Measurements from ENCODE around the gene C16orf90. TPM values are rescaled to one million over a fixed set of nuclear protein-coding genes. Genes with fewer than 3 reads are reported as not detected.

The C16orf90 gene
- total and polyA plus RNA-seq, 2 donors (not counting 1 experiment from before 2014, with no cell fraction given): not detected

DNA sequence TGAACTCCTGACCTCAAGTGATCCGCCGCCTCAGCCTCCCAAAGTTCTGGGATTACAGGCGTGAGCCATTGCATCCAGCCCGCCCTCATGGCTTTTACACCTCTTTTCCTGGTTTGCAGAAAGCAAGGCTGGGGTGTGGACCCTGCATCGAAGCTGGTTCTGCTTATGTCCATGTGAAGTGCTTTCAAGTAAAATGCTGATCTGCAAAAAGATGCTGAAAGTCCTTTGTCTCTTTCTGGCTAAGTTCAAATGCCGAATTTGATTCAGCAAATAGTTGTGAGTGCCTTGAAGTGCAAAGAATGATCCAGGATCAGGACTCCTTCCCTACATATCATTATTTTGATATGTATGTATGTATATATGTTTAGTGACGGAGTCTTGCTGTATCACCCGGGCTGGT is 34.7 kb downstream of the C16orf90 start:
- Histone ChIP-seq H3K9me3 (ENCODE audit: control extremely low read depth in 1 of 3, control insufficient read depth in 2 of 3, insufficient read depth in 1 of 3, low read length in 2 of 3) (no peaks in the 10 kb centered on the region), H3K27me3 (replicated peaks in 1 of 4; ENCODE audit: control extremely low read depth in 1 of 4, control insufficient read depth in 3 of 4, insufficient read depth in 4 of 4, low read length in 3 of 4) (no peaks in the 10 kb centered on the region), H3K79me2 (ENCODE audit: control insufficient read depth, insufficient read depth, low read length) (peaks cover 87% of the 10 kb centered on the region), H3K4me3 (ENCODE audit: control extremely low read depth in 1 of 5, extremely low read depth in 1 of 5, insufficient read depth in 1 of 5, low read depth in 2 of 5, low read length in 4 of 5) (no peak overlapping the region), H2AFZ (ENCODE audit: insufficient read depth, low read depth, low read length, poor library complexity, severe bottlenecking) (no peak overlapping the region), H3K9ac (ENCODE audit: low read length) (no peak overlapping the region), H3K36me3 (replicated peaks in 1 of 2; ENCODE audit: control extremely low read depth in 1 of 2, control insufficient read depth in 1 of 2, extremely low read depth in 1 of 2, insufficient read depth in 2 of 2, low read length in 1 of 2) (peaks cover 0 to 1% of the 10 kb centered on the region in 2 experiments), H3K4me1 (ENCODE audit: control insufficient read depth in 2 of 2, insufficient read depth in 2 of 2, low read length in 2 of 2) (peaks cover 34 to 43% of the 10 kb centered on the region in 2 donors), H3K4me2 (replicated peaks; ENCODE audit: low read depth, low read length, poor library complexity, severe bottlenecking) (no peak overlapping the region), H3K27ac (ENCODE audit: low read length in 2 of 2) (no peak overlapping the region), H4K20me1 (ENCODE audit: control insufficient read depth, insufficient read depth, low read length, poor library complexity, severe bottlenecking) (peaks cover 46% of the 10 kb centered on the region)
- H3K27me3 Mint-ChIP-seq: no peaks in the 10 kb centered on the region
- ChIA-PET CTCF (no interaction called here), POLR2A (interaction anchor here (0.6 kb wide), 1 partner anchor 59 kb away, joined by 3 read pairs; no protein-coding TSS in a partner anchor)
- no peaks in the 10 kb centered on the region for H3K9me3 Mint-ChIP-seq (ENCODE audit: insufficient read depth)
- TF ChIP-seq, protein P1, sequence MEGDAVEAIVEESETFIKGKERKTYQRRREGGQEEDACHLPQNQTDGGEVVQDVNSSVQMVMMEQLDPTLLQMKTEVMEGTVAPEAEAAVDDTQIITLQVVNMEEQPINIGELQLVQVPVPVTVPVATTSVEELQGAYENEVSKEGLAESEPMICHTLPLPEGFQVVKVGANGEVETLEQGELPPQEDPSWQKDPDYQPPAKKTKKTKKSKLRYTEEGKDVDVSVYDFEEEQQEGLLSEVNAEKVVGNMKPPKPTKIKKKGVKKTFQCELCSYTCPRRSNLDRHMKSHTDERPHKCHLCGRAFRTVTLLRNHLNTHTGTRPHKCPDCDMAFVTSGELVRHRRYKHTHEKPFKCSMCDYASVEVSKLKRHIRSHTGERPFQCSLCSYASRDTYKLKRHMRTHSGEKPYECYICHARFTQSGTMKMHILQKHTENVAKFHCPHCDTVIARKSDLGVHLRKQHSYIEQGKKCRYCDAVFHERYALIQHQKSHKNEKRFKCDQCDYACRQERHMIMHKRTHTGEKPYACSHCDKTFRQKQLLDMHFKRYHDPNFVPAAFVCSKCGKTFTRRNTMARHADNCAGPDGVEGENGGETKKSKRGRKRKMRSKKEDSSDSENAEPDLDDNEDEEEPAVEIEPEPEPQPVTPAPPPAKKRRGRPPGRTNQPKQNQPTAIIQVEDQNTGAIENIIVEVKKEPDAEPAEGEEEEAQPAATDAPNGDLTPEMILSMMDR (IDR thresholded peaks at IDR 0.05): no peak
- no peak for TF ChIP-seq EZH2 (IDR thresholded peaks at IDR 0.05; ENCODE audit: borderline replicate concordance, insufficient read depth, low read depth, low read length, poor library complexity, severe bottlenecking)
- peaks cover 61% of the 10 kb centered on the region for H3K4me1 Mint-ChIP-seq
- intact Hi-C loops (cut with micrococcal nuclease): no loop called here
- peak overlapping the region; percentile 24 for H3K4me3 Mint-ChIP-seq
- ATAC-seq (ENCODE audit: low read depth): no peak
- DNase-seq: no peak
- H3K27ac Mint-ChIP-seq: peak overlapping the region; percentile 34
- WGBS (ENCODE audit: insufficient coverage): 94% methylated on average over 5 of the region's 8 CpGs

DNA sequence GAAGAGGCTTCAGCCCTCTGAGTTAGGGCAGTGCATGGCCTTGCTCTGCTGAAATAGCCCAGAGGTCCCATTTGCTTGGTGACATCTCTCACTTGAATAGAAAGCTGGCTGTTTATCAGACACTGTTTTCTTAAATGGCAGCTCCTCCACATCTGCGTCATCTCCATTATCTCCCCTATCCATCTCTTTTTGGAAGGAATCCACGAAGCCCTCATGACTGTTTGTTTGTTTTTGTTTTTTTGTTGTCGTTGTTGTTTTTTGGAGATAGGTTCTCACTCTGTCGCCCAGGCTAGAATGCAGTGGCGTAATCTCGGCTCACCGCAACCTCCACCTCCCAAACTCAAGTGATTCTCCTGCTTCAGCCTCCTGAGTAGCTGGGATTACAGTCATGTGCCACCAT is 35.2 kb downstream of the C16orf90 start:
- no peak overlapping the region for H2AFZ ChIP-seq (ENCODE audit: insufficient read depth, low read depth, low read length, poor library complexity, severe bottlenecking)
- no peak overlapping the region for H3K4me2 ChIP-seq (replicated peaks; ENCODE audit: low read depth, low read length, poor library complexity, severe bottlenecking)
- peaks cover 42% of the 10 kb centered on the region for H4K20me1 ChIP-seq (ENCODE audit: control insufficient read depth, insufficient read depth, low read length, poor library complexity, severe bottlenecking)
- no peak for DNase-seq
- peaks cover 82% of the 10 kb centered on the region for H3K79me2 ChIP-seq (ENCODE audit: control insufficient read depth, insufficient read depth, low read length)
- no peaks in the 10 kb centered on the region for H3K9me3 ChIP-seq (ENCODE audit: control extremely low read depth in 1 of 3, control insufficient read depth in 2 of 3, insufficient read depth in 1 of 3, low read length in 2 of 3)
- peaks cover 57% of the 10 kb centered on the region for H3K4me1 Mint-ChIP-seq
- no peak for ATAC-seq (ENCODE audit: low read depth)
- no peak overlapping the region for H3K9ac ChIP-seq (ENCODE audit: low read length)
- H3K27ac Mint-ChIP-seq: peak overlapping the region; percentile 33
- no peak overlapping the region for H3K27ac ChIP-seq (ENCODE audit: low read length in 2 of 2)
- H3K9me3 Mint-ChIP-seq (ENCODE audit: insufficient read depth): no peaks in the 10 kb centered on the region
- TF ChIP-seq, protein P1 (IDR thresholded peaks at IDR 0.05): no peak
- no peak for TF ChIP-seq EZH2 (IDR thresholded peaks at IDR 0.05; ENCODE audit: borderline replicate concordance, insufficient read depth, low read depth, low read length, poor library complexity, severe bottlenecking)
- no peaks in the 10 kb centered on the region for H3K36me3 ChIP-seq (replicated peaks in 1 of 2; ENCODE audit: control extremely low read depth in 1 of 2, control insufficient read depth in 1 of 2, extremely low read depth in 1 of 2, insufficient read depth in 2 of 2, low read length in 1 of 2)
- no CpG with 5 or more reads among the region's 7 CpGs for WGBS (ENCODE audit: insufficient coverage)
- ChIA-PET CTCF (interaction anchor here (0.6 kb wide), 1 partner anchor 207 kb away, joined by 4 read pairs; no protein-coding TSS in a partner anchor), POLR2A (interaction anchor here (0.6 kb wide), 1 partner anchor 58 kb away, joined by 3 read pairs; no protein-coding TSS in a partner anchor)
- H3K4me3 ChIP-seq (ENCODE audit: control extremely low read depth in 1 of 5, extremely low read depth in 1 of 5, insufficient read depth in 1 of 5, low read depth in 2 of 5, low read length in 4 of 5): no peak overlapping the region
- peaks cover 34 to 43% of the 10 kb centered on the region in 2 donors for H3K4me1 ChIP-seq (ENCODE audit: control insufficient read depth in 2 of 2, insufficient read depth in 2 of 2, low read length in 2 of 2)
- H3K4me3 Mint-ChIP-seq: peak overlapping the region; percentile 24
- H3K27me3 ChIP-seq (replicated peaks in 1 of 4; ENCODE audit: control extremely low read depth in 1 of 4, control insufficient read depth in 3 of 4, insufficient read depth in 4 of 4, low read length in 3 of 4): no peaks in the 10 kb centered on the region
- H3K27me3 Mint-ChIP-seq: no peaks in the 10 kb centered on the region
- intact Hi-C loops (cut with micrococcal nuclease): no loop called here

Data from B cell (primary cell).